ENCODE measurements around the gene CXorf38. TPM values are rescaled to one million over a fixed set of nuclear protein-coding genes. Genes with fewer than 3 reads are reported as not detected.

Gene CXorf38
- total and polyA plus RNA-seq, 2 experiments from 2014 or later: 6.5 to 8.8 TPM

DNA sequence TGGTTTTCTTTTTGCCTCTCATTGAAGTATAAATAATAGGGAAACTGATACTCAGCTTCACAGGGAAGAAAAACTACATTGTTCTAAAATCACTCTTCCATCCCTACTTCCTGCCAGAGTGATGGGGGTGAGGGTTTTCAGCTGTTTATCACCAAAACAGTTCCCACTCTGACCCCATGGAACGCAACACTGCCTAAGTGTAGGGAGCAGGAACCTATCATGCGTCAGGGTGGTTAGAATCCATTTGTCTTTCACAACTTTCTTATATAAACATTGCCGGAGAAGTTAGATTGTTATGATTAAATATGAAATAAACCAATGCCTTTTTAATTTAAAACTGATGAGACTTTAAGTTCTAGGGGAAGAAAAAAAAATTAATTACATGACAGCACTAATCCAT lies 40.0 kb downstream of the CXorf38 start:
- 0 out of 3 replicates have a peak, but pooled peaks cover 7% of the 10 kb centered on the region for H3K36me3 Mint-ChIP-seq (ENCODE audit: low read depth)
- H3K4me1 Mint-ChIP-seq: no peaks in the 10 kb centered on the region

DNA sequence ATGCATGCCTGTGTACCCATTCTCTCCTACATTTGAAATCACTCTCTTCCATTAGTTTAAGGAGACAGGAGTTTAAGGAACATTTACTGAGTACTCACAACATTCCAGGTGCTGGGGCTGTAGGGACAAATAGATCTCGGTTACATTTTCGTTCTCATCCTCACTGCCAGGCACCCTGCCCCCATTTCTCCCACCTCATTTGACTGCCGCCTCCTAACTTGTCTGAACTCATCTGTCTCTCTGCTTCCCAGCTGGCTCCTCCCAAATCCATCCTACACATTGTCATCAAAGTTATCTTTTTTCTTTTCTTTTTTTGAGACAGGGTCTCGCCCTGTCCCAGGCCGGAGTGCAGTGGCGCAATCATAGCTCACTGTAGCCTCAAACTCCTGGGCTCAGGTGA lies 43.9 kb downstream of the CXorf38 start:
- peaks cover 28% of the 10 kb centered on the region; the same call in 2 of the 3 replicates for H3K36me3 Mint-ChIP-seq (ENCODE audit: low read depth)
- H4K20me1 ChIP-seq (replicated peaks; ENCODE audit: insufficient read depth): no peaks in the 10 kb centered on the region
- no peak overlapping the region for H2AFZ ChIP-seq
- no peaks in the 10 kb centered on the region for H3K9me2 ChIP-seq (ENCODE audit: insufficient read depth)
- H3K4me1 Mint-ChIP-seq: no peaks in the 10 kb centered on the region
- no peak overlapping the region for H3K27ac ChIP-seq (ENCODE audit: low read depth)
- no peaks in the 10 kb centered on the region for H3K27me3 ChIP-seq (ENCODE audit: insufficient read depth)
- H3K4me2 ChIP-seq: no peak overlapping the region
- H3K4me1 ChIP-seq (ENCODE audit: insufficient read depth): no peaks in the 10 kb centered on the region
- H3K4me3 Mint-ChIP-seq: no peak overlapping the region
- no peaks in the 10 kb centered on the region for H3K27me3 Mint-ChIP-seq (ENCODE audit: insufficient read depth, low read depth, poor library complexity)
- no peaks in the 10 kb centered on the region for H3K79me2 ChIP-seq (replicated peaks; ENCODE audit: insufficient read depth)
- DNase-seq (ENCODE audit: low spot score): no peak
- no peaks in the 10 kb centered on the region for H3K9me3 Mint-ChIP-seq
- H3K36me3 ChIP-seq (ENCODE audit: insufficient read depth): 0 out of 2 replicates have a peak, but pooled peaks cover 9% of the 10 kb centered on the region
- no peak for ATAC-seq
- no peak overlapping the region for H3K27ac Mint-ChIP-seq
- H3F3A ChIP-seq (replicated peaks; ENCODE audit: low read depth): no peaks in the 10 kb centered on the region
- no peak overlapping the region for H3K4me3 ChIP-seq
- TF ChIP-seq, protein P1, sequence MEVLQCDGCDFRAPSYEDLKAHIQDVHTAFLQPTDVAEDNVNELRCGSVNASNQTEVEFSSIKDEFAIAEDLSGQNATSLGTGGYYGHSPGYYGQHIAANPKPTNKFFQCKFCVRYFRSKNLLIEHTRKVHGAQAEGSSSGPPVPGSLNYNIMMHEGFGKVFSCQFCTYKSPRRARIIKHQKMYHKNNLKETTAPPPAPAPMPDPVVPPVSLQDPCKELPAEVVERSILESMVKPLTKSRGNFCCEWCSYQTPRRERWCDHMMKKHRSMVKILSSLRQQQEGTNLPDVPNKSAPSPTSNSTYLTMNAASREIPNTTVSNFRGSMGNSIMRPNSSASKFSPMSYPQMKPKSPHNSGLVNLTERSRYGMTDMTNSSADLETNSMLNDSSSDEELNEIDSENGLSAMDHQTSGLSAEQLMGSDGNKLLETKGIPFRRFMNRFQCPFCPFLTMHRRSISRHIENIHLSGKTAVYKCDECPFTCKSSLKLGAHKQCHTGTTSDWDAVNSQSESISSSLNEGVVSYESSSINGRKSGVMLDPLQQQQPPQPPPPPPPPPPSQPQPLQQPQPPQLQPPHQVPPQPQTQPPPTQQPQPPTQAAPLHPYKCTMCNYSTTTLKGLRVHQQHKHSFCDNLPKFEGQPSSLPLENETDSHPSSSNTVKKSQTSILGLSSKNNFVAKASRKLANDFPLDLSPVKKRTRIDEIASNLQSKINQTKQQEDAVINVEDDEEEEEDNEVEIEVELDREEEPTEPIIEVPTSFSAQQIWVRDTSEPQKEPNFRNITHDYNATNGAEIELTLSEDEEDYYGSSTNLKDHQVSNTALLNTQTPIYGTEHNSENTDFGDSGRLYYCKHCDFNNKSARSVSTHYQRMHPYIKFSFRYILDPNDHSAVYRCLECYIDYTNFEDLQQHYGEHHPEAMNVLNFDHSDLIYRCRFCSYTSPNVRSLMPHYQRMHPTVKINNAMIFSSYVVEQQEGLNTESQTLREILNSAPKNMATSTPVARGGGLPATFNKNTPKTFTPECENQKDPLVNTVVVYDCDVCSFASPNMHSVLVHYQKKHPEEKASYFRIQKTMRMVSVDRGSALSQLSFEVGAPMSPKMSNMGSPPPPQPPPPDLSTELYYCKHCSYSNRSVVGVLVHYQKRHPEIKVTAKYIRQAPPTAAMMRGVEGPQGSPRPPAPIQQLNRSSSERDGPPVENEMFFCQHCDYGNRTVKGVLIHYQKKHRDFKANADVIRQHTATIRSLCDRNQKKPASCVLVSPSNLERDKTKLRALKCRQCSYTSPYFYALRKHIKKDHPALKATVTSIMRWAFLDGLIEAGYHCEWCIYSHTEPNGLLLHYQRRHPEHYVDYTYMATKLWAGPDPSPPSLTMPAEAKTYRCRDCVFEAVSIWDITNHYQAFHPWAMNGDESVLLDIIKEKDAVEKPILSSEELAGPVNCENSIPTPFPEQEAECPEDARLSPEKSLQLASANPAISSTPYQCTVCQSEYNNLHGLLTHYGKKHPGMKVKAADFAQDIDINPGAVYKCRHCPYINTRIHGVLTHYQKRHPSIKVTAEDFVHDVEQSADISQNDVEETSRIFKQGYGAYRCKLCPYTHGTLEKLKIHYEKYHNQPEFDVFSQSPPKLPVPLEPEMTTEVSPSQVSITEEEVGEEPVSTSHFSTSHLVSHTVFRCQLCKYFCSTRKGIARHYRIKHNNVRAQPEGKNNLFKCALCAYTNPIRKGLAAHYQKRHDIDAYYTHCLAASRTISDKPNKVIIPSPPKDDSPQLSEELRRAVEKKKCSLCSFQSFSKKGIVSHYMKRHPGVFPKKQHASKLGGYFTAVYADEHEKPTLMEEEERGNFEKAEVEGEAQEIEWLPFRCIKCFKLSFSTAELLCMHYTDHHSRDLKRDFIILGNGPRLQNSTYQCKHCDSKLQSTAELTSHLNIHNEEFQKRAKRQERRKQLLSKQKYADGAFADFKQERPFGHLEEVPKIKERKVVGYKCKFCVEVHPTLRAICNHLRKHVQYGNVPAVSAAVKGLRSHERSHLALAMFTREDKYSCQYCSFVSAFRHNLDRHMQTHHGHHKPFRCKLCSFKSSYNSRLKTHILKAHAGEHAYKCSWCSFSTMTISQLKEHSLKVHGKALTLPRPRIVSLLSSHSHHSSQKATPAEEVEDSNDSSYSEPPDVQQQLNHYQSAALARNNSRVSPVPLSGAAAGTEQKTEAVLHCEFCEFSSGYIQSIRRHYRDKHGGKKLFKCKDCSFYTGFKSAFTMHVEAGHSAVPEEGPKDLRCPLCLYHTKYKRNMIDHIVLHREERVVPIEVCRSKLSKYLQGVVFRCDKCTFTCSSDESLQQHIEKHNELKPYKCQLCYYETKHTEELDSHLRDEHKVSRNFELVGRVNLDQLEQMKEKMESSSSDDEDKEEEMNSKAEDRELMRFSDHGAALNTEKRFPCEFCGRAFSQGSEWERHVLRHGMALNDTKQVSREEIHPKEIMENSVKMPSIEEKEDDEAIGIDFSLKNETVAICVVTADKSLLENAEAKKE (CRISPR knock-in tag; IDR thresholded peaks at IDR 0.05): no peak
- no peak for TF ChIP-seq EZH2phosphoT487 (IDR thresholded peaks at IDR 0.05; ENCODE audit: unreplicated experiment)
- TF ChIP-seq POLR2AphosphoS5 (IDR thresholded peaks at IDR 0.05; ENCODE audit: low read depth): no peak
- TF ChIP-seq EZH2 (IDR thresholded peaks at IDR 0.05; ENCODE audit: low read depth, unreplicated experiment): no peak
- TF ChIP-seq, protein P2, sequence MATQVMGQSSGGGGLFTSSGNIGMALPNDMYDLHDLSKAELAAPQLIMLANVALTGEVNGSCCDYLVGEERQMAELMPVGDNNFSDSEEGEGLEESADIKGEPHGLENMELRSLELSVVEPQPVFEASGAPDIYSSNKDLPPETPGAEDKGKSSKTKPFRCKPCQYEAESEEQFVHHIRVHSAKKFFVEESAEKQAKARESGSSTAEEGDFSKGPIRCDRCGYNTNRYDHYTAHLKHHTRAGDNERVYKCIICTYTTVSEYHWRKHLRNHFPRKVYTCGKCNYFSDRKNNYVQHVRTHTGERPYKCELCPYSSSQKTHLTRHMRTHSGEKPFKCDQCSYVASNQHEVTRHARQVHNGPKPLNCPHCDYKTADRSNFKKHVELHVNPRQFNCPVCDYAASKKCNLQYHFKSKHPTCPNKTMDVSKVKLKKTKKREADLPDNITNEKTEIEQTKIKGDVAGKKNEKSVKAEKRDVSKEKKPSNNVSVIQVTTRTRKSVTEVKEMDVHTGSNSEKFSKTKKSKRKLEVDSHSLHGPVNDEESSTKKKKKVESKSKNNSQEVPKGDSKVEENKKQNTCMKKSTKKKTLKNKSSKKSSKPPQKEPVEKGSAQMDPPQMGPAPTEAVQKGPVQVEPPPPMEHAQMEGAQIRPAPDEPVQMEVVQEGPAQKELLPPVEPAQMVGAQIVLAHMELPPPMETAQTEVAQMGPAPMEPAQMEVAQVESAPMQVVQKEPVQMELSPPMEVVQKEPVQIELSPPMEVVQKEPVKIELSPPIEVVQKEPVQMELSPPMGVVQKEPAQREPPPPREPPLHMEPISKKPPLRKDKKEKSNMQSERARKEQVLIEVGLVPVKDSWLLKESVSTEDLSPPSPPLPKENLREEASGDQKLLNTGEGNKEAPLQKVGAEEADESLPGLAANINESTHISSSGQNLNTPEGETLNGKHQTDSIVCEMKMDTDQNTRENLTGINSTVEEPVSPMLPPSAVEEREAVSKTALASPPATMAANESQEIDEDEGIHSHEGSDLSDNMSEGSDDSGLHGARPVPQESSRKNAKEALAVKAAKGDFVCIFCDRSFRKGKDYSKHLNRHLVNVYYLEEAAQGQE (IDR thresholded peaks at IDR 0.05; ENCODE audit: unreplicated experiment): no peak
- no peak for TF ChIP-seq ZNF331 (CRISPR knock-in tag; IDR thresholded peaks at IDR 0.05; ENCODE audit: low read depth)
- no peak for TF ChIP-seq NANOG (IDR thresholded peaks at IDR 0.05; ENCODE audit: borderline replicate concordance)
- TF ChIP-seq, protein P3, sequence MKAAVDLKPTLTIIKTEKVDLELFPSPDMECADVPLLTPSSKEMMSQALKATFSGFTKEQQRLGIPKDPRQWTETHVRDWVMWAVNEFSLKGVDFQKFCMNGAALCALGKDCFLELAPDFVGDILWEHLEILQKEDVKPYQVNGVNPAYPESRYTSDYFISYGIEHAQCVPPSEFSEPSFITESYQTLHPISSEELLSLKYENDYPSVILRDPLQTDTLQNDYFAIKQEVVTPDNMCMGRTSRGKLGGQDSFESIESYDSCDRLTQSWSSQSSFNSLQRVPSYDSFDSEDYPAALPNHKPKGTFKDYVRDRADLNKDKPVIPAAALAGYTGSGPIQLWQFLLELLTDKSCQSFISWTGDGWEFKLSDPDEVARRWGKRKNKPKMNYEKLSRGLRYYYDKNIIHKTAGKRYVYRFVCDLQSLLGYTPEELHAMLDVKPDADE (IDR thresholded peaks at IDR 0.05): no peak
- TF ChIP-seq STAT1 (IDR thresholded peaks at IDR 0.05; ENCODE audit: unreplicated experiment): no peak

More for the DNA sequence above, 40.0 kb downstream of the CXorf38 start:
- Histone ChIP-seq H3K4me3 (no peak overlapping the region), H3K36me3 (ENCODE audit: insufficient read depth) (no peaks in the 10 kb centered on the region), H3K27me3 (ENCODE audit: insufficient read depth) (no peaks in the 10 kb centered on the region), H3F3A (replicated peaks; ENCODE audit: low read depth) (no peaks in the 10 kb centered on the region), H3K9me2 (ENCODE audit: insufficient read depth) (no peaks in the 10 kb centered on the region), H2AFZ (no peak overlapping the region), H4K20me1 (replicated peaks; ENCODE audit: insufficient read depth) (no peaks in the 10 kb centered on the region), H3K79me2 (replicated peaks; ENCODE audit: insufficient read depth) (no peaks in the 10 kb centered on the region), H3K27ac (ENCODE audit: low read depth) (no peak overlapping the region), H3K4me1 (ENCODE audit: insufficient read depth) (no peaks in the 10 kb centered on the region), H3K4me2 (no peak overlapping the region)
- no peaks in the 10 kb centered on the region for H3K9me3 Mint-ChIP-seq
- no peaks in the 10 kb centered on the region for H3K27me3 Mint-ChIP-seq (ENCODE audit: insufficient read depth, low read depth, poor library complexity)
- no peak for ATAC-seq
- H3K4me3 Mint-ChIP-seq: no peak overlapping the region
- no peak overlapping the region for H3K27ac Mint-ChIP-seq
- TF ChIP-seq, protein P3 (IDR thresholded peaks at IDR 0.05): no peak
- no peak for TF ChIP-seq CREB1 (CRISPR knock-in tag; IDR thresholded peaks at IDR 0.05; ENCODE audit: low read depth)
- no peak for DNase-seq (ENCODE audit: low spot score)

Measured in GM23338 (cell line).